Panc1 (cell line): ENCODE data around the gene C5orf58. TPM values are rescaled to one million over a fixed set of nuclear protein-coding genes. Genes with fewer than 3 reads are reported as not detected.

ENCODE experiments used
- ATAC-seq: fragments of 200-7000 bp; cut with Tn5 transposase; 2 replicates; pipeline ENCODE4 v1.9.1; 2020; ENCODE audit warnings: mild to moderate bottlenecking, moderate library complexity
- BruUV-seq: library from RNA; stranded (reverse); fragments of 400-500 nt; replicated peaks from 2 replicates; lab custom pipeline; 2021; lab: Mats Ljungman, UMichigan
- CTCF ChIA-PET: fragments of 300-600 bp; sonication (Branson Sonifier 250); formaldehyde crosslinking; loops from one replicate; lab custom pipeline; 2022; ENCODE audit warnings: antibody characterized with exemption; lab: Charles Lee
- POLR2A ChIA-PET: fragments of 300-600 bp; sonication (Branson Sonifier 250); formaldehyde crosslinking; loops from one replicate; lab custom pipeline; 2022; ENCODE audit warnings: antibody characterized with exemption; lab: Charles Lee
- DNase-seq: peaks from one replicate; pipeline ENCODE4 v3.0.0-alpha.2; 2010; ENCODE audit warnings: low read depth, low spot score
- H3K27ac ChIP-seq: 2 replicates; pipeline ENCODE4 v1.5.1; 2011; ENCODE audit warnings: mild to moderate bottlenecking, low read length, inconsistent platforms
- H3K27me3 ChIP-seq: fragments of 200-500 bp; sonication (Bioruptor generic); 2 replicates; pipeline ENCODE4 v1.6.0; 2014; ENCODE audit warnings: low read length, inconsistent platforms; ENCODE audit not compliant: control insufficient read depth, insufficient read depth
- H3K36me3 ChIP-seq: fragments of 200-500 bp; sonication (Bioruptor generic); 2 replicates; pipeline ENCODE4 v1.5.1; 2014; ENCODE audit warnings: inconsistent platforms, mild to moderate bottlenecking, low read length, moderate library complexity; ENCODE audit not compliant: control insufficient read depth, insufficient read depth
- H3K4me1 ChIP-seq: 2 replicates; pipeline ENCODE4 v1.5.1; 2011; ENCODE audit warnings: inconsistent platforms, mild to moderate bottlenecking, low read length, moderate library complexity; ENCODE audit not compliant: control insufficient read depth, insufficient read depth
- H3K4me3 ChIP-seq, 2 experiments: 2 replicates each; pipeline ENCODE4 v1.5.1; 2011 to 2012; ENCODE audit warnings: low read depth in 2 of 2, low read length in 2 of 2, mild to moderate bottlenecking in 2 of 2, inconsistent platforms in 1 of 2, moderate library complexity in 1 of 2
- H3K9me3 ChIP-seq: fragments of 200-500 bp; sonication (Bioruptor generic); 2 replicates; pipeline ENCODE4 v1.5.1; 2014; ENCODE audit warnings: low read depth, mild to moderate bottlenecking, inconsistent platforms, low read length, moderate library complexity; ENCODE audit not compliant: control insufficient read depth, insufficient read depth
- CTCF ChIP-seq: fragments of 450-650 bp; IDR thresholded peaks from 2 replicates; pipeline ENCODE4 v1.5.1; 2017; ENCODE audit warnings: mild to moderate bottlenecking
- POLR2AphosphoS5 ChIP-seq: IDR thresholded peaks from 2 replicates; pipeline ENCODE4 v1.6.1; 2012; ENCODE audit warnings: mild to moderate bottlenecking, low read depth, low read length, moderate library complexity
- REST ChIP-seq, 2 experiments: IDR thresholded peaks; 2 replicates each; pipeline ENCODE4 v1.6.1; 2011 to 2012; ENCODE audit warnings: low read depth in 2 of 2, control low read depth in 1 of 2, low read length in 1 of 2, mild to moderate bottlenecking in 1 of 2, moderate library complexity in 1 of 2; ENCODE audit not compliant: insufficient read depth in 1 of 2
- SIN3A ChIP-seq: IDR thresholded peaks from 2 replicates; pipeline ENCODE4 v1.6.1; 2012; ENCODE audit warnings: low read depth, mild to moderate bottlenecking, low read length, moderate library complexity, borderline replicate concordance; ENCODE audit not compliant: insufficient read depth
- TCF7L2 ChIP-seq: IDR thresholded peaks from 2 replicates; pipeline ENCODE4 v1.6.1; 2011; ENCODE audit warnings: mild to moderate bottlenecking, low read depth, low read length, inconsistent platforms
- in situ Hi-C: cut with HindIII; loops from 2 replicates; pipeline ENCODE4 v1.10.0; 2016; ENCODE audit warnings: low sequenced_read_pairs, low pct_unique_long_range_greater_than_20kb
- intact Hi-C: fragments of 100-400 bp; cut with micrococcal nuclease; formaldehyde crosslinking; loops from one replicate; pipeline ENCODE4 v1.10.0; 2022; ENCODE audit not compliant: unreplicated experiment
- total RNA-seq: library from RNA; stranded (reverse); gene quantifications from one replicate; pipeline ENCODE4 v1.2.1, GENCODE V29; 2021; ENCODE audit not compliant: unreplicated experiment

C5orf58 gene
- total RNA-seq, 1 experiment from 2014 or later, result 0.15 TPM

GRCh38 chr5:170261528-170262043 is 28.8 kb downstream of the C5orf58 start:
- in situ Hi-C loops (no loop called here), intact Hi-C loops (no loop called here)
- ATAC-seq (no peak), DNase-seq (no peak)
- Histone ChIP-seq H3K4me3 (no peak overlapping the region), H3K27ac (no peak overlapping the region), H3K27me3 (peaks cover 15% of the 10 kb centered on the region), H3K4me1 (no peaks in the 10 kb centered on the region), H3K9me3 (no peaks in the 10 kb centered on the region), H3K36me3 (no peaks in the 10 kb centered on the region)
- BruUV-seq, result no TSS peak
- POLR2A ChIA-PET, result interaction anchor here (0.5 kb wide), 1 partner anchor 32 kb away, joined by 3 read pairs; no protein-coding TSS in a partner anchor
- TF ChIP-seq TCF7L2 (no peak), POLR2AphosphoS5 (no peak), REST (IDR thresholded peaks at IDR 0.05; ENCODE audit: insufficient read depth in 1 of 2, low read depth in 2 of 2, low read length in 1 of 2) (no peak), SIN3A (no peak), CTCF (no peak)
- CTCF ChIA-PET, result no interaction called here

- TF ChIP-seq SIN3A (no peak), REST (IDR thresholded peaks at IDR 0.05; ENCODE audit: insufficient read depth in 1 of 2, low read depth in 2 of 2, low read length in 1 of 2) (no peak), CTCF (no peak)
- Histone ChIP-seq H3K9me3 (no peaks in the 10 kb centered on the region), H3K27ac (no peak overlapping the region), H3K27me3 (peaks cover 18% of the 10 kb centered on the region), H3K4me3 (no peak overlapping the region), H3K4me1 (0 out of 2 replicates have a peak, but pooled peaks cover under 1% of the 10 kb centered on the region), H3K36me3 (no peaks in the 10 kb centered on the region)
- DNase-seq (no peak), ATAC-seq (no peak)
- CTCF ChIA-PET, result no interaction called here
- BruUV-seq, result no TSS peak
- in situ Hi-C loops (no loop called here), intact Hi-C loops (no loop called here)
- POLR2A ChIA-PET, result interaction anchor here (0.5 kb wide), 1 partner anchor 33 kb away, joined by 3 read pairs; no protein-coding TSS in a partner anchor
Observed at GRCh38 chr5:170262061-170263045, 29.6 kb downstream of the C5orf58 start.
